Esophagus muscularis mucosa (tissue), 4 donors: ENCODE data around the gene ERLIN1.

Experiments used
- EP300 ChIP-seq: sonication (generic); formaldehyde crosslinking; IDR thresholded peaks from one replicate; pipeline ENCODE4 v1.6.1; 2017; ENCODE audit warnings: antibody characterized with exemption
- POLR2A ChIP-seq: fragments of 450-650 bp; IDR thresholded peaks from one replicate; pipeline ENCODE4 v1.6.1; 2017; ENCODE audit warnings: antibody characterized with exemption, moderate library complexity, mild to moderate bottlenecking, low read depth
- POLR2AphosphoS5 ChIP-seq, 2 donors: sonication (generic); formaldehyde crosslinking; IDR thresholded peaks; one replicate each; pipeline ENCODE4 v1.6.1; 2017; ENCODE audit warnings: antibody characterized with exemption in 2 of 2
- TF ChIP-seq, protein P1 (sequence below), 3 experiments: fragments of 200-600 bp in 2 of 3; fragments of 450-650 bp in 1 of 3; sonication (generic) in 2 of 3; IDR thresholded peaks; one replicate each; pipeline ENCODE4 v1.5.1; 2017 to 2019; ENCODE audit warnings: antibody characterized with exemption in 3 of 3, mild to moderate bottlenecking in 2 of 3, moderate library complexity in 1 of 3

DNA sequence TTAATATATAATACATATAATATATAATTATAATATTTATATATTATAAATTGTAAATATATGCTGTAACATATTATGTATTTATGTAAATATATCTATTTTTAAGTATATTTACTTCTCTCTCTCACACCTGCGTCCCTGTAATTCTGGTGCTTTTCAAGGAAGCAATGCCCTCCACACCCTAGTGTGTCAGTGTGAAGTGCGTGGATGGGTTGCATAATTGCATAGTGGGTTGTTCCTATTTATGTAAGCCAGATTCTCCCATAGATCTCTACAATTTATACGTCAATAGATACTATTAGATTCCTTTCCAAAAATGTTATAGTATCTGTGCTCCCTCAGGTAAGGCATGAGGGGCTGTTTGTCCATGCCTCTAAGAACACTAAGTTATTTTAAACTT, 54.3 kb downstream of the ERLIN1 start:
- TF ChIP-seq, protein P1, sequence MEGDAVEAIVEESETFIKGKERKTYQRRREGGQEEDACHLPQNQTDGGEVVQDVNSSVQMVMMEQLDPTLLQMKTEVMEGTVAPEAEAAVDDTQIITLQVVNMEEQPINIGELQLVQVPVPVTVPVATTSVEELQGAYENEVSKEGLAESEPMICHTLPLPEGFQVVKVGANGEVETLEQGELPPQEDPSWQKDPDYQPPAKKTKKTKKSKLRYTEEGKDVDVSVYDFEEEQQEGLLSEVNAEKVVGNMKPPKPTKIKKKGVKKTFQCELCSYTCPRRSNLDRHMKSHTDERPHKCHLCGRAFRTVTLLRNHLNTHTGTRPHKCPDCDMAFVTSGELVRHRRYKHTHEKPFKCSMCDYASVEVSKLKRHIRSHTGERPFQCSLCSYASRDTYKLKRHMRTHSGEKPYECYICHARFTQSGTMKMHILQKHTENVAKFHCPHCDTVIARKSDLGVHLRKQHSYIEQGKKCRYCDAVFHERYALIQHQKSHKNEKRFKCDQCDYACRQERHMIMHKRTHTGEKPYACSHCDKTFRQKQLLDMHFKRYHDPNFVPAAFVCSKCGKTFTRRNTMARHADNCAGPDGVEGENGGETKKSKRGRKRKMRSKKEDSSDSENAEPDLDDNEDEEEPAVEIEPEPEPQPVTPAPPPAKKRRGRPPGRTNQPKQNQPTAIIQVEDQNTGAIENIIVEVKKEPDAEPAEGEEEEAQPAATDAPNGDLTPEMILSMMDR (IDR thresholded peaks at IDR 0.05): no peak
- TF ChIP-seq EP300 (no peak), POLR2A (no peak), POLR2AphosphoS5 (IDR thresholded peaks at IDR 0.05) (no peak)
